WI38 (cell line): ENCODE data around the gene SEMA6B.

Source experiments
- H3K4me3 ChIP-seq: 2 replicates; pipeline ENCODE4 v1.5.1; 2011; ENCODE audit warnings: low read depth, mild to moderate bottlenecking, control low read depth, low read length
- CTCF ChIP-seq: IDR thresholded peaks from 2 replicates; pipeline ENCODE4 v1.5.1; 2012; ENCODE audit warnings: low read depth, mild to moderate bottlenecking, control low read depth, low read length

The SEMA6B gene

GRCh38 chr19:4557144-4557970 lies 2.1 kb downstream of the SEMA6B start:
- TF ChIP-seq CTCF, result no peak

DNA sequence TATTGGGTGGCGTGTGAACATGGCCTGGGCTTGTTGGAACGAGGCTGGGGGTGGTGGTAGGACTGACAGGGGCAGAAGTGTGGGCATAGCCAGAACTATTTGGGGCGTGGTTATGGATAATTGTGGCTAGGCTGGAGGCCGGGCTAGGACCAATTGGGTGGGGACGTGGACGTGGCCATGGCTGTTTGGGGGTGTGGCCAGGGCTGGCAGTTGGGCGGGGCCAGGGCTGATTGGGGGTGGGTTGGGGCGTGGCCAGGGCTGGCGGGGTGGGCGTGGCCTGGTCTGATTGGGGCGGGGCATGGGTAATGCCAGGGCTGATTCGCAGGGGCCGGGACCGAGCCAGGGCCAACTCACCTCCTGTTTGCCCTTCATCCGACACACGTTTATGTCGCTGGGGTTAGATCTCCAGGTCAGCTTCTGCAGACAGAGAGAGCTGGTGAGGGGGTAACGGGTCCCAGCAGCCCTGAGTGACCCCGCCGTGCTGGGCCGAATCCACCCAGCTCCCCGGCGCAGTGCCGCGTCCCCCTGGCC lies 2.8 kb downstream of the SEMA6B start:
- H3K4me3 ChIP-seq, result no peak overlapping the region
- TF ChIP-seq CTCF, result no peak

More at GRCh38 chr19:4557144-4557970, 2.1 kb downstream of the SEMA6B start:
- no peak overlapping the region for H3K4me3 ChIP-seq

DNA sequence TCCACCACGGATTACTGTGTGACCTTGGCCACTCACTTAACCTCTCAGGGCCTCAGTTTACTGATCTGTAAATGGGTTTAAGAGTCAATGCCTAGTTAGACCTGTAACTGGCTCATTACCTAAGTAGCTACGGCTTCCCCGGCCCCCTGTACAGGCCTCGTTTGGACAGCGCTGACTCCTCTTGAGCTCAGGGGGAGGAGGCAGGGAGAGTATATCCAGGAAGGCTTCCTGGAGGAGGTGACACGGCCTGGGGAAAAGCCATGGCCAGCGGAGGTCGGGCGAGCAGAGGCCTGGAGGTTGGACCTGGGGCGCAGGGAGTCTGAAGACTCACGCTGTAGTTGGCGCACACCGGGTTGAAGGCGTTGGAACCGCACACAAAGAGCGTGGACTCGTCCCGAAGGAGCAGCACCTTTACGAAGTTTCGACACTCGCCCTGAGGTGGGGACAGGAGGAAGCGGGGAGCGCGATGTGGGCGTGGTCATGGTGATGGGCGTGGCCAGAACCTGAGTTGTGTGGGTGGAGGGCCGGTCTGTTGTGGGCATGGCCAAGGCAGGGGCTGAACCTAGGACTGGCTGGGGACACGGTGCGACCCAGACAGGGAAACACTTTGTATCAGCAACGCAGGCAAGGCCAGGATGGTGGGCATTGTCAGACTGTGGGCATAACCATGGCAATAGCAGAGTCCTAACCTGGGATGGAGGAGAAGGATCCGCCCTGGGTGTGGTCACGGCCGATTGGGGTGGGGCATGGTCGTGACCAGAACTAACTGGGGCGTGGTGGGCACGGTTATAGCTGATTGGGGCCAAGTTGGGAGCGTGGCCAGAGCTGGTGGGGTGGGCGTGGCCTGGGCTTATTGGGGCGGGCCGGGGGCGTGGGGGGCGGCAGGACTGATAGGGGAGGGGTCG lies 3.6 kb downstream of the SEMA6B start:
- H3K4me3 ChIP-seq, result no peak overlapping the region
- no peak for TF ChIP-seq CTCF

DNA sequence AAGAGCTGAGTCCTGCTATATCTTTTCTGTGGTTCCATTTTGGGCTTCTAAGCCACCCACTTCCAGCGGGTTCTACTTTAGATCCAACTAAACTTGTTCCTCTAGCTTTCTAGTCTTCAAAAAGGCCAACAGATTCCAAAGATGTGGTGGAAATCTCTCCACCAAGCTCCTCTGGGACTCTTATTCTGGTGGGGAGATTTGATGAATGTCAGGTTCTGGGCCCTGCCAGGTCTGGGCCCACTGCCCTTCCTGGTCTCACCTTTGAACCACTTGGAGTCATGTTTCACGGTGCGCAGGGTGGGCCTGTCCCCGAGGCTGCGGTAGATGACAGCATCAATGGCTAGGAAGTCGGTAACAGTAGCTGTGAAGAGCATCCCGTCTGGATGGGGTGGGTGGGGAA lies 4.8 kb downstream of the SEMA6B start:
- H3K4me3 ChIP-seq, result no peak overlapping the region
- TF ChIP-seq CTCF, result no peak

- H3K4me3 ChIP-seq, result no peak overlapping the region
- TF ChIP-seq CTCF, result no peak
Measured at GRCh38 chr19:4553775-4554174, 5.7 kb downstream of the SEMA6B start.

DNA sequence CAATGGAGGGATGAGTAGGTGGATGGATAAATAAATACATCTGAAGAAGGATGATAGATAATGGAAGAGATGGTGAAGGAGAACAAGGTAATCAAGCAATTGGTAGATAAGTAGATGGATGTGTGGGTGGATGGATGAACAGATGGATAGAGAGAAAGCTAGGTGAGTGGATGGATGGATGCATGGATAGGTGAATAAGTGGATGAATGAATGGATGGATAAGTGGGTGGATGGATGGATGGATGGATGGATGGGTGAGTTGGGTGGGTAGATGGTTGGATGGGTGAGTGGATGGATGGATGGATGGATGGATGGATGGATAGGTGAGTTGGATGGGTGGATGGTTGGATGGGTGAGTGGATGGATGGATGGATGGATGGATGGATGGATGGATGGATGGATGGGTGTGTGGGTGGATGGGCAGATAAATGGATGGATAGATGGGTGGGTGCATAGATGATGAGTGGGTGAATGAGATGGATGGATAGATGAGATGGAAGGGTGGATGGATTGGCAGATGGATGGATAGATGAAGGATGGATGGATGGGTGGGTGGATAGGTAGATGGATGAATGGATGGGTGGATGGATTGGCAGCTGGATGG lies 6.3 kb downstream of the SEMA6B start:
- H3K4me3 ChIP-seq, result no peak overlapping the region
- TF ChIP-seq CTCF, result no peak
